SK-N-SH (cell line): ENCODE measurements around the gene PRKRIP1.

Experiments
- CHD2 ChIP-seq: fragments of 150-350 bp; IDR thresholded peaks from 2 replicates; pipeline ENCODE4 v1.6.1; 2018; ENCODE audit warnings: low read length; ENCODE audit not compliant: partially characterized antibody
- EP300 ChIP-seq, 2 experiments: IDR thresholded peaks; 2 replicates each; pipeline versions ENCODE4 v1.4.0 to v1.6.1; 2012; ENCODE audit warnings: borderline replicate concordance in 1 of 2, low read depth in 1 of 2, low read length in 1 of 2
- GABPA ChIP-seq: IDR thresholded peaks from 2 replicates; pipeline ENCODE4 v1.4.0; 2012; ENCODE audit warnings: low read depth, mild to moderate bottlenecking
- JUND ChIP-seq: IDR thresholded peaks from 2 replicates; pipeline ENCODE4 v1.4.0; 2012
- POLR2AphosphoS5 ChIP-seq: IDR thresholded peaks from 2 replicates; pipeline ENCODE4 v1.6.1; 2012; ENCODE audit warnings: low read depth, low read length
- RAD21 ChIP-seq: IDR thresholded peaks from 2 replicates; pipeline ENCODE4 v1.6.1; 2012; ENCODE audit warnings: mild to moderate bottlenecking, low read length
- SMC3 ChIP-seq: IDR thresholded peaks from 2 replicates; pipeline ENCODE4 v1.6.1; 2012; ENCODE audit warnings: low read depth, low read length, improper control_type of control experiment
- TAF1 ChIP-seq: IDR thresholded peaks from 2 replicates; pipeline ENCODE4 v1.6.1; 2012; ENCODE audit warnings: low read depth, mild to moderate bottlenecking, low read length, moderate library complexity, borderline replicate concordance
- YY1 ChIP-seq: IDR thresholded peaks from 2 replicates; pipeline ENCODE4 v1.4.0; 2012; ENCODE audit warnings: low read depth, mild to moderate bottlenecking
- TF ChIP-seq, protein P1 (sequence below): fragments of 200-600 bp; sonication (generic); IDR thresholded peaks from 2 replicates; pipeline ENCODE4 v1.6.1; 2017; ENCODE audit warnings: antibody characterized with exemption, mild to moderate bottlenecking, moderate library complexity
- TF ChIP-seq, protein P2 (sequence below): IDR thresholded peaks from 2 replicates; pipeline ENCODE4 v1.4.0; 2012; ENCODE audit warnings: low read depth
- TF ChIP-seq, protein P3 (sequence below): fragments of 150-350 bp; IDR thresholded peaks from 2 replicates; pipeline ENCODE4 v1.6.1; 2017; ENCODE audit warnings: antibody characterized with exemption, low read length, low read depth, borderline replicate concordance

DNA sequence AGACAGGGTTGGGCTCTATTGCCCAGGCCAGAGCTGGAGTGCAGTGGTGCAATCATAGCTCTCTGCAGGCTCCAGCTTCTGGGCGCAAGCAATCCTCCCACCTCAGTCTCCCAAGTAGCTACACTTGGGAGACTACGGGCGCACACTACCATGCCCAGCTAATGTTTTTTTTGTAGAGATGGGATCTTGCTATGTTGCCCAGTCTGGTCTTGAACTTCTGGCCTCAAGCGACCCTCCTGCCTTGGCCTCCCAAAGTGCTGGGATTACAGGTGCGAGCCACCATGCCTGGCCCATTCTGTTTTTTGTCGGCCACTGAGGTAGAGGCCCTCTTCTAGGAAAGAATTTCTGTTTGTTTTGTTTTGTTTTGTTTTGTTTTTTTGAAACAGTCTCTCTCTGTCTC lies 56.3 kb downstream of the PRKRIP1 start:
- TF ChIP-seq CHD2 (no peak), JUND (no peak), GABPA (no peak), EP300 (IDR thresholded peaks at IDR 0.05; ENCODE audit: borderline replicate concordance in 1 of 2, low read depth in 1 of 2, low read length in 1 of 2) (no peak), POLR2AphosphoS5 (no peak), YY1 (no peak), SMC3 (no peak), RAD21 (no peak), TAF1 (no peak)
- TF ChIP-seq, protein P1, sequence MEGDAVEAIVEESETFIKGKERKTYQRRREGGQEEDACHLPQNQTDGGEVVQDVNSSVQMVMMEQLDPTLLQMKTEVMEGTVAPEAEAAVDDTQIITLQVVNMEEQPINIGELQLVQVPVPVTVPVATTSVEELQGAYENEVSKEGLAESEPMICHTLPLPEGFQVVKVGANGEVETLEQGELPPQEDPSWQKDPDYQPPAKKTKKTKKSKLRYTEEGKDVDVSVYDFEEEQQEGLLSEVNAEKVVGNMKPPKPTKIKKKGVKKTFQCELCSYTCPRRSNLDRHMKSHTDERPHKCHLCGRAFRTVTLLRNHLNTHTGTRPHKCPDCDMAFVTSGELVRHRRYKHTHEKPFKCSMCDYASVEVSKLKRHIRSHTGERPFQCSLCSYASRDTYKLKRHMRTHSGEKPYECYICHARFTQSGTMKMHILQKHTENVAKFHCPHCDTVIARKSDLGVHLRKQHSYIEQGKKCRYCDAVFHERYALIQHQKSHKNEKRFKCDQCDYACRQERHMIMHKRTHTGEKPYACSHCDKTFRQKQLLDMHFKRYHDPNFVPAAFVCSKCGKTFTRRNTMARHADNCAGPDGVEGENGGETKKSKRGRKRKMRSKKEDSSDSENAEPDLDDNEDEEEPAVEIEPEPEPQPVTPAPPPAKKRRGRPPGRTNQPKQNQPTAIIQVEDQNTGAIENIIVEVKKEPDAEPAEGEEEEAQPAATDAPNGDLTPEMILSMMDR = no peak
- TF ChIP-seq, protein P2, sequence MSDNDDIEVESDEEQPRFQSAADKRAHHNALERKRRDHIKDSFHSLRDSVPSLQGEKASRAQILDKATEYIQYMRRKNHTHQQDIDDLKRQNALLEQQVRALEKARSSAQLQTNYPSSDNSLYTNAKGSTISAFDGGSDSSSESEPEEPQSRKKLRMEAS = no peak
- TF ChIP-seq, protein P3, sequence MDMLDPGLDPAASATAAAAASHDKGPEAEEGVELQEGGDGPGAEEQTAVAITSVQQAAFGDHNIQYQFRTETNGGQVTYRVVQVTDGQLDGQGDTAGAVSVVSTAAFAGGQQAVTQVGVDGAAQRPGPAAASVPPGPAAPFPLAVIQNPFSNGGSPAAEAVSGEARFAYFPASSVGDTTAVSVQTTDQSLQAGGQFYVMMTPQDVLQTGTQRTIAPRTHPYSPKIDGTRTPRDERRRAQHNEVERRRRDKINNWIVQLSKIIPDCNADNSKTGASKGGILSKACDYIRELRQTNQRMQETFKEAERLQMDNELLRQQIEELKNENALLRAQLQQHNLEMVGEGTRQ = no peak
